ENCODE measurements around the gene ZBTB49.

ZBTB49 gene

GRCh38 chr4:4358093-4358854 lies 68.2 kb downstream of the ZBTB49 start:
- no peak for DNase-seq (ENCODE audit: low read depth)

DNA sequence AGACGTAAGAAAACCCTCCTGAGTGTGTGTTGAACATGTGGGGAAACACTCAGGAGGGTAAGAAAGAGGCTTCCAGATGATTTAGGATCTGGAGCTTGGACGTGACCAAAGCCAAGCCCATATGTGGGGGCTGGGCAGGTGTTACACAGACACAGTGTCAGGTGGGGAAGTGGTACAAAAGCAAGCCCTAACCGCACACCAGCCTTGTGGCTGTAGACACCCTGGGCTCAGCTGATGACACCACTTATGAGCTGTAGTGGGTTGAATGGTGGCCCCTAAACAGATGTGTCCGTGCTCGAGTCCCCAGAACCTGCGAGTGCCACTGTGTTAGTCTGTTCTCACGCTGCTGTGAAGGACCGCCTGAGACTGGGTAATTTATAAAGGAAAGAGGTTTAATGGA lies 71.8 kb downstream of the ZBTB49 start:
- no peak for DNase-seq (ENCODE audit: low read depth)

- no peak for DNase-seq (ENCODE audit: low read depth)
Measured at GRCh38 chr4:4362991-4363697, 73.1 kb downstream of the ZBTB49 start.

GRCh38 chr4:4364061-4364460 lies 74.0 kb downstream of the ZBTB49 start:
- DNase-seq (ENCODE audit: low read depth) = no peak

DNA sequence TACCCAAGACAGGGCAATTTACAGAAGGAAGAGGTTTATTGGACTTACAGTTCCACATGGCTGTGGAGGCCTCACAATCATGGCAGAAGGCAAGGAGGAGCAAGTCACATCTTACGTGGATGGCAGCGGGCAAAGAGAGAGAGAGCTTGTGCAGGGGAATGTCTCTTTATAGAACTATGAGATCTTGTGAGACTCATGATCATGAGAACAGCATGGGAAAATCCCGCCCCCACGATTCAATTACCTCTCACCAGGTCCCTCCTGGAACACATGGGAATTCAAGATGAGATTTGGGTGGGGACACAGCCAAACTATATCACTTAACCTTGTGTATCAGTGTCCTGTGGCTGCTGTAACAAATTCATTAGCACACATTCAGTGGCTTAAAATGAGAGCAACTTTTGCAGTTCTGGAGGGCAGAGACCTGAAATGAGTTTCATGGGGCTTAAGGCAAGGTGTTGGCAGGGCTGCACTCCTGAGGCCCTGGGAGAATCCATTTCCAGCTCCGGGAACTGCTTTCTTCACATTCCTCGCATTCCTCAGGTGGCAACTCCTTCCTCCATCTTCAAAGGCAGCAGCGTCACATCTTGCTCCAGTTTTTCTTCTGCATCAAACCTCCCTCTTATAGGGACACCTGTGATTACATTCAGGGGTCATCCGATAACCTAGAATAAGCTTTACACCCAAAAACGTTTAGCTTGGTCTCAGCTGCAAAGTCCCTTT lies 74.6 kb downstream of the ZBTB49 start:
- DNase-seq (ENCODE audit: low read depth) = no peak

DNA sequence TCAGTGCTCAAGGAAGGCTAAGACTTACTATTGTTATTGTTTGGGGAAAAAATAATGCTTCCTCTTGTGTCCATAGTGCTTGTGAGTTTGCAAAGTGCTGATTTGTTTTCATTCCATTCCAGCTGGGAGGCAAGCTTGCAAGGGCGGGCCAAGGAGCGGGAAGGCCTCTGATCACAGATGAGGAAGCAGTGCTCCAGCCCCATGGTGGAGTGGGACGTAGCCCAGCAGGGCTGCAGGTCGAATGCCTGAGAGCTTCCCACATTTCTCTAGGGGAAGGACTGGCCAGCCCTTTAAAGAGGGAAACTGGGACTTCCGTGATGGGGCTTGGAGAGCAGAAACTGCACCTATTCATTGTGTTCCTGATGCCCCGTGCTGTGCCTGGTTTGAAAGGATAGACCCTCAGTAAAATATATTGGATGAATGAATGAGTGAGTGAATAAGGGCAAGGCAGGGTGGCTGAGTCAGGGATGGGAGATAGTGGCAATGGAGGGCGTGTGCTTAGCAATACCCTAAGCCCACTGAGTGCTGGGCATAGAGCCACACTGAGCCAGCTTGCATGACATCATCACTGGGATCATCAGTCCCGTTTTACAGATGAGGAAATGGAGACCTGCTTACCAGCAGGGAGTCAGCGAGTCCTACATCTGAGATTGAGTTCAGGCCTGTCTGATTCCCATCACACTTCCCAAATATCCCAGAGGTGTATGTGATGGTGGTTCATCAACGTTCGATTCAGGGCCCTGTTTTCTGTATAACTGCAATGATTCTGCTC lies 78.9 kb downstream of the ZBTB49 start:
- no peak for DNase-seq (ENCODE audit: low read depth)
